ENCODE data around the gene LIG1. TPM values are rescaled to one million over a fixed set of nuclear protein-coding genes. Genes with fewer than 3 reads are reported as not detected.

Gene LIG1
- total and polyA plus RNA-seq, 2 donors from 2014 or later, result 14.0 to 25.9 TPM

DNA sequence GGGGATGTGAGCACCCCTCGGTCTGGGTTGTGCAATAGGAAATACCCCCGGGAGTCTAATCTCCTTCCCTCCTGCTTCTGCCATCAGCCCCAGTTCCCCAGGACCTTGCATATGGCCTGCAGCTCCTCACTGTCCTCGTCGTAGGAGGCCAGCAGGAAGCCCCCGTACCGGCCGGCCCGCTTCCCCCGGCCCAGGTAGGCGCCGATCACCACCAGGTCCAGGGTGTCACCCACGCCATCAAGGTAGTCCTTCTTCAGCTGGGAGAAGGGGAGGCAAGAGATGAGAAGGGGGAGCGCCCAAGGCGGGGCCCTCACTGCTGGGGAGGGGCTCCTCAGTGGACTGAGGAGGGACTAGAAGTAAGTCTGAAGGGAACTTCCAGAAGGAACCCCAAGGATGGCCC lies 49.1 kb downstream of the LIG1 start:
- H3K4me3 ChIP-seq (ENCODE audit: low read length in 3 of 3), result no peak overlapping the region
- TF ChIP-seq, protein P1, sequence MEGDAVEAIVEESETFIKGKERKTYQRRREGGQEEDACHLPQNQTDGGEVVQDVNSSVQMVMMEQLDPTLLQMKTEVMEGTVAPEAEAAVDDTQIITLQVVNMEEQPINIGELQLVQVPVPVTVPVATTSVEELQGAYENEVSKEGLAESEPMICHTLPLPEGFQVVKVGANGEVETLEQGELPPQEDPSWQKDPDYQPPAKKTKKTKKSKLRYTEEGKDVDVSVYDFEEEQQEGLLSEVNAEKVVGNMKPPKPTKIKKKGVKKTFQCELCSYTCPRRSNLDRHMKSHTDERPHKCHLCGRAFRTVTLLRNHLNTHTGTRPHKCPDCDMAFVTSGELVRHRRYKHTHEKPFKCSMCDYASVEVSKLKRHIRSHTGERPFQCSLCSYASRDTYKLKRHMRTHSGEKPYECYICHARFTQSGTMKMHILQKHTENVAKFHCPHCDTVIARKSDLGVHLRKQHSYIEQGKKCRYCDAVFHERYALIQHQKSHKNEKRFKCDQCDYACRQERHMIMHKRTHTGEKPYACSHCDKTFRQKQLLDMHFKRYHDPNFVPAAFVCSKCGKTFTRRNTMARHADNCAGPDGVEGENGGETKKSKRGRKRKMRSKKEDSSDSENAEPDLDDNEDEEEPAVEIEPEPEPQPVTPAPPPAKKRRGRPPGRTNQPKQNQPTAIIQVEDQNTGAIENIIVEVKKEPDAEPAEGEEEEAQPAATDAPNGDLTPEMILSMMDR (IDR thresholded peaks at IDR 0.05; ENCODE audit: borderline replicate concordance, extremely low read depth, insufficient read depth), result no peak
- FAIRE-seq, result no peak
- no peak overlapping the region for H3K9ac ChIP-seq (ENCODE audit: low read length in 3 of 3)
- H3K27ac ChIP-seq (ENCODE audit: low read depth in 2 of 2, low read length in 2 of 2), result peak overlapping the region in 1 of 2 donors; percentile 7
- intact Hi-C loops (cut with DNase I), result no loop called here
- H3K27me3 ChIP-seq (ENCODE audit: control insufficient read depth, insufficient read depth, low read length), result no peaks in the 10 kb centered on the region
- no peaks in the 10 kb centered on the region for H3K9me3 ChIP-seq (ENCODE audit: control insufficient read depth in 2 of 3, insufficient read depth in 1 of 3, low read length in 3 of 3)
- DNase-seq, result no peak
- peaks cover 0 to 3% (median 0%) of the 10 kb centered on the region in 3 donors for H3K4me1 ChIP-seq (ENCODE audit: control insufficient read depth in 2 of 3, insufficient read depth in 2 of 3, low read depth in 1 of 3, low read length in 3 of 3)
- H3K36me3 ChIP-seq (ENCODE audit: control insufficient read depth in 2 of 3, insufficient read depth in 3 of 3, low read length in 3 of 3), result no peaks in the 10 kb centered on the region

DNA sequence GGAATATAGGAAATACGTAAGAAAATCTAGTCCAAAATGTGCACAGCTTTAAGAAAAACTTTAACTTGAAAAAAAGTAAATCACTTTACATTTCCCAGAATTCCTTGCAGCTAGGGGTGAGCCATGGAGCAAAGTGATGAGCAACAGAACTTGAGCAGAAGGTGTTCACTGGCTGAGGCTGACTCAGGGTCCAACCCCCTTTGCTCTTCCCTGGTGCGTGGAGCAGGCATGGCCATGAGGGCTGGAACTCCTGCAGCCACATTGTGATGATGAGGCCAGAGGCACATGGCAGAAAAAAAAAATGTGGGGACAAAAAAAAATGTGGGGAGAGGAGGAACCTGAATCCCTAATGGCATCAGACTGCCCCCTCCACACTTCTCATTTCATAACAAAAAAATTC lies 49.6 kb downstream of the LIG1 start:
- intact Hi-C loops (cut with DNase I), result no loop called here
- Histone ChIP-seq H3K9me3 (ENCODE audit: control insufficient read depth in 2 of 3, insufficient read depth in 1 of 3, low read length in 3 of 3) (no peaks in the 10 kb centered on the region), H3K27ac (ENCODE audit: low read depth in 2 of 2, low read length in 2 of 2) (no peak overlapping the region), H3K4me1 (ENCODE audit: control insufficient read depth in 2 of 3, insufficient read depth in 2 of 3, low read depth in 1 of 3, low read length in 3 of 3) (peaks cover 0 to 3% (median 0%) of the 10 kb centered on the region in 3 donors), H3K36me3 (ENCODE audit: control insufficient read depth in 2 of 3, insufficient read depth in 3 of 3, low read length in 3 of 3) (no peaks in the 10 kb centered on the region), H3K9ac (ENCODE audit: low read length in 3 of 3) (no peak overlapping the region), H3K27me3 (ENCODE audit: control insufficient read depth, insufficient read depth, low read length) (no peaks in the 10 kb centered on the region), H3K4me3 (ENCODE audit: low read length in 3 of 3) (no peak overlapping the region)
- no peak for DNase-seq
- TF ChIP-seq, protein P1 (IDR thresholded peaks at IDR 0.05; ENCODE audit: borderline replicate concordance, extremely low read depth, insufficient read depth), result no peak
- FAIRE-seq, result no peak

DNA sequence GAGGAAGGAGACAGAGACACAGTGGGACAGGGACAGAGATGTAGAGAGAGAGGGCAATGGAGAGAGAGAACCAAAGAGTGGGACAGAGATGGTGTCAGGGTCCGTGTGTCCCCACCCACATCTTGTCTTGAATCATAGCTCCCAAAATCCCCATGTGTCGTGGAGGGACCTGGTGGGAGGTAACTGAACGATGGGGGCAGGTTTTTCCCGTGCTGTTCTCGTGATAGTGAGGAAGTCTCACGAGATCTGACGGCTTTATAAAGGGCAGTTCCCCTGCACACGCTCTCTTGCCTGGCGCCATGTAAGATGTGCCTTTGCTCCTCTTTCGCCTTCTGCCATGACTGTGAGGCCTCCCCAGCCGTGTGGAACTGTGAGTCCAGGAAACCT lies 52.0 kb downstream of the LIG1 start:
- intact Hi-C loops (cut with DNase I), result no loop called here
- Histone ChIP-seq H3K27ac (ENCODE audit: low read depth in 2 of 2, low read length in 2 of 2) (peak overlapping the region in 1 of 2 donors; percentile 77), H3K9ac (ENCODE audit: low read length in 3 of 3) (no peak overlapping the region), H3K9me3 (ENCODE audit: control insufficient read depth in 2 of 3, insufficient read depth in 1 of 3, low read length in 3 of 3) (no peaks in the 10 kb centered on the region), H3K27me3 (ENCODE audit: control insufficient read depth, insufficient read depth, low read length) (no peaks in the 10 kb centered on the region), H3K36me3 (ENCODE audit: control insufficient read depth in 2 of 3, insufficient read depth in 3 of 3, low read length in 3 of 3) (no peaks in the 10 kb centered on the region), H3K4me3 (ENCODE audit: low read length in 3 of 3) (no peak overlapping the region), H3K4me1 (ENCODE audit: control insufficient read depth in 2 of 3, insufficient read depth in 2 of 3, low read depth in 1 of 3, low read length in 3 of 3) (peaks cover 0 to under 1% (median 0%) of the 10 kb centered on the region in 3 donors)
- FAIRE-seq (no peak), DNase-seq (no peak)
- TF ChIP-seq, protein P1 (IDR thresholded peaks at IDR 0.05; ENCODE audit: borderline replicate concordance, extremely low read depth, insufficient read depth), result no peak

DNA sequence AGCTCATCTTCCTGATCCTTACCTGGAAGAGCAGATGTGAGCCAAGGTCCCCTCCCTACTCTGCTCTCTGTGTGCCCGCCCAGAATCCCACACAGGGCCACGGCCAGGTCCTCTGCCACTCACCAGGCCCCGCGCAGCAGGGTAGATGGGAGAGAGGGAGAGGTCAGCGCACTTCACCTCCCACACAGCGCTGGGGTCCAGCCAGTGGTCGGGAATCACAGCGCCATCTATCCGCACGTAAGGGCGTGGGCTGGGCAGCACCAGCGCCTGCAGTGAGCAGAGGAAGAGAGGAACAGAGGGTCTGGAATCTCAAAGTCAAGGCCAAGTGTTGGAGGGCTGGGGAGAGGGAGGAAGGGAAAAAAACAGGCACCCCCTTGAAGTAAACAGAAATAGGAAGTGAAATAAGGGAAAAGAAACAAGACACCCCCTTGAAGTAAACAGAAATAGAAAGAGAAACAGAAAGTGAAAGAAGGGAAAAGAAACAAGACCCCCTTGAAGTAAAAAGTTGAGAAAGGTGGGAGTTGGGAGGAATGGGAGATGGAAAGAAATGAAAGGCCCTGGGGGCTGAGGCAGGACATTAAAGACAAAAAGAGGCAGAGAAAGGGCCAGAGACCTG lies 52.5 kb downstream of the LIG1 start:
- intact Hi-C loops (cut with DNase I), result no loop called here
- no peak overlapping the region for H3K4me3 ChIP-seq (ENCODE audit: low read length in 3 of 3)
- H3K27me3 ChIP-seq (ENCODE audit: control insufficient read depth, insufficient read depth, low read length), result no peaks in the 10 kb centered on the region
- no peak overlapping the region for H3K9ac ChIP-seq (ENCODE audit: low read length in 3 of 3)
- no peaks in the 10 kb centered on the region for H3K9me3 ChIP-seq (ENCODE audit: control insufficient read depth in 2 of 3, insufficient read depth in 1 of 3, low read length in 3 of 3)
- peak in 1 of 5 donors; percentile 13 for DNase-seq
- H3K4me1 ChIP-seq (ENCODE audit: control insufficient read depth in 2 of 3, insufficient read depth in 2 of 3, low read depth in 1 of 3, low read length in 3 of 3), result no peaks in the 10 kb centered on the region
- no peak for FAIRE-seq
- H3K27ac ChIP-seq (ENCODE audit: low read depth in 2 of 2, low read length in 2 of 2), result peak overlapping the region in 1 of 2 donors; percentile 77
- TF ChIP-seq, protein P1 (IDR thresholded peaks at IDR 0.05; ENCODE audit: borderline replicate concordance, extremely low read depth, insufficient read depth), result no peak
- no peaks in the 10 kb centered on the region for H3K36me3 ChIP-seq (ENCODE audit: control insufficient read depth in 2 of 3, insufficient read depth in 3 of 3, low read length in 3 of 3)

Data from kidney (tissue), 14 donors.